K562 (cell line): Measurements from ENCODE around the gene ITGB3BP. TPM values are rescaled to one million over a fixed set of nuclear protein-coding genes. Genes with fewer than 3 reads are reported as not detected.

Experiments
- ATAC-seq: fragments of 200-7000 bp; cut with Tn5 transposase; 3 replicates; pipeline ENCODE4 v1.9.1; 2020; ENCODE audit warnings: moderate library complexity
- BruUV-seq: library from RNA; stranded (reverse); fragments of 400-500 nt; replicated peaks from 2 replicates; lab custom pipeline; 2021; lab: Mats Ljungman, UMichigan
- CTCF ChIA-PET: fragments of 300-600 bp; formaldehyde crosslinking; extraction: SDS; loops from one replicate; lab custom pipeline; 2021; ENCODE audit warnings: low intra/inter-chr PET ratio; lab: Yijun Ruan, JAX
- POLR2A ChIA-PET: fragments of 300-600, 350-650 bp; sonication (Branson Sonifier 250); formaldehyde crosslinking; extraction: SDS; loops from one replicate; lab custom pipeline; 2021; ENCODE audit warnings: antibody characterized with exemption, inconsistent platforms; lab: Yijun Ruan, JAX
- DNase-seq, 4 experiments: peaks; one replicate each; pipeline versions ENCODE4 v3.0.0 to v3.0.0-alpha.2; 2011 to 2018; ENCODE audit warnings: low spot score in 3 of 4, mixed read lengths in 3 of 4; ENCODE audit errors: extremely low read depth in 1 of 4
- FAIRE-seq: peaks from 2 replicates; lab custom pipeline; 2011; peaks lifted over from hg19 to GRCh38; lab: Jason Lieb, UNC
- H2AFZ ChIP-seq: 2 replicates; pipeline ENCODE4 v1.6.0; 2011; ENCODE audit warnings: low read depth, low read length, control low read depth, inconsistent platforms
- H3K27ac ChIP-seq: fragments of 200-600 bp; 3 replicates; pipeline ENCODE4 v1.8.0; 2011; ENCODE audit warnings: low read depth, mild to moderate bottlenecking, control low read depth, inconsistent platforms, low read length, moderate library complexity, mixed read lengths; ENCODE audit errors: extremely low read depth
- H3K27me3 ChIP-seq, 2 experiments: fragments of 300-600 bp in 1 of 2; 2 replicates in 1 of 2; 3 replicates in 1 of 2; pipeline versions ENCODE4 v1.6.0 to v1.8.0; 2011; ENCODE audit warnings: inconsistent platforms in 2 of 2, low read length in 2 of 2, mild to moderate bottlenecking in 1 of 2, mixed read lengths in 1 of 2, moderate library complexity in 1 of 2; ENCODE audit not compliant: control insufficient read depth in 2 of 2, insufficient read depth in 2 of 2
- H3K36me3 ChIP-seq: fragments of 300-600 bp; 3 replicates; pipeline ENCODE4 v1.8.0; 2011; ENCODE audit warnings: mild to moderate bottlenecking, low read length, inconsistent platforms; ENCODE audit not compliant: control insufficient read depth, insufficient read depth
- H3K4me1 ChIP-seq, 2 experiments: fragments of 200-600 bp in 1 of 2; replicated peaks in 1 of 2; 2 replicates in 1 of 2; 3 replicates in 1 of 2; pipeline versions ENCODE4 v1.5.1 to v1.8.0; 2011; ENCODE audit warnings: inconsistent platforms in 2 of 2, low read length in 2 of 2, mild to moderate bottlenecking in 1 of 2, mixed read lengths in 1 of 2, moderate library complexity in 1 of 2; ENCODE audit not compliant: control insufficient read depth in 2 of 2, insufficient read depth in 2 of 2
- H3K4me2 ChIP-seq: 2 replicates; pipeline ENCODE4 v1.6.1; 2011; ENCODE audit warnings: low read length, control low read depth, inconsistent platforms, mixed read lengths; ENCODE audit not compliant: insufficient read depth
- H3K4me3 ChIP-seq: fragments of 200-600 bp; sonication (generic), shearing (Covaris generic); 2 replicates; pipeline ENCODE4 v1.5.1; 2016; ENCODE audit warnings: control low read depth, inconsistent platforms
- H3K79me2 ChIP-seq: fragments of 200-600 bp; 3 replicates; pipeline ENCODE4 v1.8.0; 2011; ENCODE audit warnings: low read length, inconsistent platforms; ENCODE audit not compliant: control insufficient read depth, insufficient read depth
- H3K9ac ChIP-seq, 2 experiments: 2 replicates each; pipeline versions ENCODE4 v1.6.0 to v1.6.1; 2011; ENCODE audit warnings: low read depth in 2 of 2, low read length in 2 of 2, control low read depth in 1 of 2, inconsistent platforms in 1 of 2, mild to moderate bottlenecking in 1 of 2, mixed read lengths in 1 of 2; ENCODE audit not compliant: insufficient read depth in 1 of 2
- H3K9me1 ChIP-seq: one replicate; pipeline ENCODE4 v1.6.0; 2011; ENCODE audit warnings: inconsistent platforms, mild to moderate bottlenecking, low read length, moderate library complexity; ENCODE audit not compliant: control insufficient read depth, insufficient read depth
- H3K9me3 ChIP-seq: replicated peaks from 2 replicates; pipeline ENCODE4 v1.5.1; 2011; ENCODE audit warnings: low read depth, low read length, inconsistent platforms; ENCODE audit not compliant: control insufficient read depth, insufficient read depth
- H4K20me1 ChIP-seq: replicated peaks from 2 replicates; pipeline ENCODE4 v1.6.1; 2011; ENCODE audit warnings: low read length, inconsistent platforms, mixed read lengths; ENCODE audit not compliant: control insufficient read depth, insufficient read depth
- CBFB ChIP-seq: sonication (generic); formaldehyde crosslinking; IDR thresholded peaks from 2 replicates; pipeline ENCODE4 v1.4.0; 2020; ENCODE audit warnings: mild to moderate bottlenecking, missing genetic modification reagents
- ELF2 ChIP-seq: fragments of 250-450 bp; sonication (Bioruptor Pico); IDR thresholded peaks from 2 replicates; pipeline ENCODE4 v1.5.0; 2021; ENCODE audit warnings: mild to moderate bottlenecking
- FOXA3 ChIP-seq, 2 experiments: fragments of 450-650 bp in 1 of 2; sonication (generic) in 1 of 2; formaldehyde crosslinking; IDR thresholded peaks in 1 of 2; conservative IDR thresholded peaks in 1 of 2; 2 replicates each; pipeline versions ENCODE4 v1.4.0 to v1.8.0; 2020 to 2022; ENCODE audit warnings: mild to moderate bottlenecking in 2 of 2, missing genetic modification reagents in 1 of 2
- PKNOX1 ChIP-seq: fragments of 450-650 bp; IDR thresholded peaks from 2 replicates; pipeline ENCODE4 v1.6.1; 2016
- ZNF232 ChIP-seq: sonication (generic); formaldehyde crosslinking; IDR thresholded peaks from 2 replicates; pipeline ENCODE4 v1.8.0; 2022; ENCODE audit warnings: mild to moderate bottlenecking, missing genetic modification reagents
- ZNF518B ChIP-seq: fragments of 250-450 bp; sonication (Bioruptor Pico); IDR thresholded peaks from 2 replicates; pipeline ENCODE4 v1.5.0; 2021; ENCODE audit warnings: mild to moderate bottlenecking, moderate library complexity
- WGBS: fragments of 100-300 bp; shearing (Covaris generic); methylation state at CpG from one replicate; pipeline ENCODE4 v1.1.6; 2016; ENCODE audit warnings: low coverage, mixed read lengths; ENCODE audit not compliant: insufficient coverage; ENCODE audit errors: missing lambda C conversion rate; 5-methylcytosine and 5-hydroxymethylcytosine counted together
- in situ Hi-C: fragments of 300-500 bp; cut with MboI; formaldehyde crosslinking; loops from 4 replicates; pipeline ENCODE4 v1.15.0; 2018; ENCODE audit warnings: inconsistent platforms, mixed read lengths
- intact Hi-C: fragments of 100-400 bp; cut with micrococcal nuclease; formaldehyde crosslinking; loops from 2 replicates; pipeline ENCODE4 v1.14.2; 2022
- polyA plus RNA-seq, 8 experiments: library from polyadenylated mRNA; depleted of rRNA in 4 of 8; stranded (reverse) in 5 of 8; unstranded in 3 of 8; fragments of >200 nt; fragmentation: Nextera tagmentation in 2 of 8; fragmentation: Illumina TruSeq in 1 of 8; extraction: Ambion mirVana in 2 of 8; extraction: Trizol in 1 of 8; gene quantifications; 2 replicates each; pipeline versions ENCODE4 v1.2.1 to v1.2.3, GENCODE V29; 2011 to 2014; ENCODE audit warnings: inconsistent platforms in 1 of 8, missing spikeins in 1 of 8
- total RNA-seq, 7 experiments: library from RNA; depleted of rRNA in 6 of 7; stranded (reverse); fragments of >200 nt in 6 of 7; fragmentation: Illumina TruSeq in 2 of 7; extraction: Trizol in 2 of 7; gene quantifications; 2 replicates each; pipeline versions ENCODE4 v1.2.1 to v1.2.3, GENCODE V29; 2011 to 2021; ENCODE audit warnings: low replicate concordance in 1 of 7
- TF ChIP-seq, protein P1 (sequence below), 3 experiments: fragments of 200-800 bp in 1 of 3; sonication (Bioruptor generic) in 1 of 3; sonication (generic) in 1 of 3; formaldehyde crosslinking in 1 of 3; IDR thresholded peaks; 2 replicates each; pipeline versions ENCODE4 v1.6.1 to v1.8.0; 2016 to 2022; ENCODE audit warnings: mild to moderate bottlenecking in 2 of 3, missing compliant biosample characterization in 2 of 3, missing genetic modification characterization in 2 of 3, missing genetic modification reagents in 1 of 3

Gene ITGB3BP
- total and polyA plus RNA-seq, 9 of the 15 experiments (the other 6 are each of a cell fraction or from before 2014, with no cell fraction given) = 62.8 to 151 (median 110) TPM

DNA sequence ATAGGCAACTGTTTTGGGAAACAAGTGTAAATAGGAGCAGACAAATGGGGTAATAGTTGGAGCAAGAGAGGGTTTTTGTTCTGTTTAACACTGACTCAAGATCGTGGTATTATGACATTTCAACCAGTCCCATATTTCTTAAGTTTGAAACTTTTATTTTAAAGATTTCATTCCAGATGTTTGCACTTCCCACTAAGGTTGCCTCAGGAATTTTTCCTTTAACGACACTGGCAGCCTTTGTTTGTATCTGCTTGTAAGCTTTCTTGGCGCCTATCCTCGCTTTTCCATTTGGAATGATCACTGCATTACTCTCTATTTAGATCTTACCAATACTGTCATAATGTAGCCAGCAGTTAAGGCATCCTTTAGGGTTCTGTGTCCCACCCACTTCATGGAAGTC, 87.9 kb downstream of the ITGB3BP start:
- Histone ChIP-seq H3K9me3 (peaks cover 1% of the 10 kb centered on the region; the same call in 1 of the 2 replicates), H4K20me1 (no peaks in the 10 kb centered on the region), H3K4me1 (no peaks in the 10 kb centered on the region), H3K9ac (no peak overlapping the region), H3K79me2 (no peaks in the 10 kb centered on the region), H3K9me1 (no peaks in the 10 kb centered on the region), H3K27ac (no peak overlapping the region)
- POLR2A ChIA-PET = no interaction called here
- intact Hi-C loops (no loop called here), in situ Hi-C loops (no loop called here)
- no peak for ATAC-seq
- CTCF ChIA-PET = no interaction called here
- 73% methylated on average over 4 of the region's 4 CpGs for WGBS
- TF ChIP-seq ZNF232 (CRISPR knock-in tag) (no peak), ZNF518B (no peak), PKNOX1 (no peak), FOXA3 (CRISPR knock-in tag; conservative IDR thresholded peaks at IDR 0.05 in 1 of 2, IDR thresholded peaks at IDR 0.05 in 1 of 2) (no peak), ELF2 (CRISPR knock-in tag) (no peak), CBFB (CRISPR knock-in tag) (no peak)
- TF ChIP-seq, protein P1, sequence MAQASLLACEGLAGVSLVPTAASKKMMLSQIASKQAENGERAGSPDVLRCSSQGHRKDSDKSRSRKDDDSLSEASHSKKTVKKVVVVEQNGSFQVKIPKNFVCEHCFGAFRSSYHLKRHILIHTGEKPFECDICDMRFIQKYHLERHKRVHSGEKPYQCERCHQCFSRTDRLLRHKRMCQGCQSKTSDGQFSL (CRISPR knock-in tag; IDR thresholded peaks at IDR 0.05) = no peak
- TF ChIP-seq, protein P1 (tag; IDR thresholded peaks at IDR 0.05) = no peak
- TF ChIP-seq, all 486 proteins: peak for 0
- Histone ChIP-seq H3K4me3 (no peak overlapping the region), H3K36me3 (peaks cover 11% of the 10 kb centered on the region; the same call in 2 of the 3 replicates), H3K4me2 (no peak overlapping the region), H2AFZ (no peak overlapping the region), H3K27me3 (no peaks in the 10 kb centered on the region)
- no peak for FAIRE-seq
- DNase-seq = no peak
- no TSS peak for BruUV-seq
